Endodermal cell (in vitro differentiated cells): ENCODE results near the gene PRPF19. TPM values are rescaled to one million over a fixed set of nuclear protein-coding genes. Genes with fewer than 3 reads are reported as not detected.

Experiments used
- DNase-seq: peaks from one replicate; pipeline ENCODE4 v3.0.0-alpha.2; 2017
- H3K27ac ChIP-seq: 2 replicates; pipeline ENCODE4 v1.5.1; 2013; ENCODE audit warnings: mild to moderate bottlenecking, low read depth, low read length, moderate library complexity
- H3K27me3 ChIP-seq: 2 replicates; pipeline ENCODE4 v1.6.1; 2013; ENCODE audit warnings: mild to moderate bottlenecking, low read length, moderate library complexity; ENCODE audit not compliant: insufficient read depth, control insufficient read depth, poor library complexity, severe bottlenecking
- H3K36me3 ChIP-seq: 2 replicates; pipeline ENCODE4 v1.7.0; 2013; ENCODE audit warnings: mild to moderate bottlenecking, low read length, moderate library complexity; ENCODE audit not compliant: control insufficient read depth, insufficient read depth
- H3K4me1 ChIP-seq: one replicate; pipeline ENCODE4 v1.7.0; 2013; ENCODE audit warnings: low read length; ENCODE audit not compliant: control insufficient read depth, insufficient read depth
- H3K4me3 ChIP-seq: 2 replicates; pipeline ENCODE4 v1.5.1; 2013; ENCODE audit warnings: mild to moderate bottlenecking, low read length, moderate library complexity
- H3K9ac ChIP-seq: 2 replicates; pipeline ENCODE4 v1.6.1; 2013; ENCODE audit warnings: mild to moderate bottlenecking, low read length, moderate library complexity; ENCODE audit not compliant: poor library complexity, severe bottlenecking; ENCODE audit errors: extremely low read depth
- H3K9me3 ChIP-seq: 2 replicates; pipeline ENCODE4 v1.6.1; 2013; ENCODE audit warnings: mild to moderate bottlenecking, low read length, moderate library complexity; ENCODE audit not compliant: control insufficient read depth
- H3K27ac Mint-ChIP-seq: 2 replicates; pipeline ENCODE4 v1.8.0; 2020; ENCODE audit warnings: mixed read lengths
- H3K27me3 Mint-ChIP-seq: 2 replicates; pipeline ENCODE4 v1.8.0; 2021; ENCODE audit warnings: mild to moderate bottlenecking, mixed read lengths; ENCODE audit not compliant: insufficient read depth
- H3K36me3 Mint-ChIP-seq: 2 replicates; pipeline ENCODE4 v1.8.0; 2020; ENCODE audit warnings: low read depth, mixed read lengths
- H3K4me1 Mint-ChIP-seq: 2 replicates; pipeline ENCODE4 v1.8.0; 2020; ENCODE audit warnings: mixed read lengths
- H3K4me3 Mint-ChIP-seq: 2 replicates; pipeline ENCODE4 v1.8.0; 2020; ENCODE audit warnings: mild to moderate bottlenecking, moderate library complexity, mixed read lengths
- H3K9me3 Mint-ChIP-seq: 2 replicates; pipeline ENCODE4 v1.8.0; 2020; ENCODE audit warnings: mild to moderate bottlenecking, mixed read lengths
- WGBS, 2 experiments: methylation state at CpG; one replicate each; pipeline versions ENCODE4 v1.1.5 to v1.1.7; 2013; ENCODE audit warnings: missing lambda C conversion rate in 2 of 2, mixed read lengths in 1 of 2; ENCODE audit not compliant: insufficient coverage in 1 of 2, insufficient read length in 1 of 2; 5-methylcytosine and 5-hydroxymethylcytosine counted together
- total RNA-seq, 2 donors: library from RNA; stranded (reverse); fragmentation: NEBNext Ultra II Directional in 1 of 2; extraction: Animal tissue kit (Norgen Biotek cat#: 25700) in 1 of 2; gene quantifications; 2 replicates in 1 of 2; 3 replicates in 1 of 2; pipeline ENCODE4 v1.2.1, GENCODE V29; 2021
- TF ChIP-seq, protein P1 (sequence below): fragments of 200-600 bp; sonication (generic); conservative IDR thresholded peaks from 2 replicates; pipeline ENCODE4 v1.5.0; 2021; ENCODE audit warnings: antibody characterized with exemption, mild to moderate bottlenecking

The PRPF19 gene
- total RNA-seq, 2 donors from 2014 or later = 106 to 109 TPM

DNA sequence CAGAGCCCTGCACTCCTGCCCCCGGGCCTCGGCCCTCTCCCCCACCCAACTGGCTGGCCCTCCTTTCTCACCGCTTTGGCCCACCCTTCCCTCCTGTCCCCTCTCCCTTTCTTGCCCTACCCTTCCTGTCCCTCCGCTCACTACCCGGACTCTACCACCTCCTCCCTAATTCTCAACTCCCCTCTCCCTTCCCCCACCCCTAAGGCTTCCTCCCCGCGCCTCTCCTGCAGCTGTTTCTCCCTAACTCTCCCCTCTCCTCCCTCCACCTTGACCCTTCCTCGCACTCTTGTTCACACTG is 45.2 kb upstream of the PRPF19 start:
- H3K36me3 Mint-ChIP-seq = no peaks in the 10 kb centered on the region
- WGBS, 2 experiments = 15 to 25% methylated on average over 4 to 8 of the region's 8 CpGs
- no peaks in the 10 kb centered on the region for H3K9me3 Mint-ChIP-seq
- TF ChIP-seq, protein P1, sequence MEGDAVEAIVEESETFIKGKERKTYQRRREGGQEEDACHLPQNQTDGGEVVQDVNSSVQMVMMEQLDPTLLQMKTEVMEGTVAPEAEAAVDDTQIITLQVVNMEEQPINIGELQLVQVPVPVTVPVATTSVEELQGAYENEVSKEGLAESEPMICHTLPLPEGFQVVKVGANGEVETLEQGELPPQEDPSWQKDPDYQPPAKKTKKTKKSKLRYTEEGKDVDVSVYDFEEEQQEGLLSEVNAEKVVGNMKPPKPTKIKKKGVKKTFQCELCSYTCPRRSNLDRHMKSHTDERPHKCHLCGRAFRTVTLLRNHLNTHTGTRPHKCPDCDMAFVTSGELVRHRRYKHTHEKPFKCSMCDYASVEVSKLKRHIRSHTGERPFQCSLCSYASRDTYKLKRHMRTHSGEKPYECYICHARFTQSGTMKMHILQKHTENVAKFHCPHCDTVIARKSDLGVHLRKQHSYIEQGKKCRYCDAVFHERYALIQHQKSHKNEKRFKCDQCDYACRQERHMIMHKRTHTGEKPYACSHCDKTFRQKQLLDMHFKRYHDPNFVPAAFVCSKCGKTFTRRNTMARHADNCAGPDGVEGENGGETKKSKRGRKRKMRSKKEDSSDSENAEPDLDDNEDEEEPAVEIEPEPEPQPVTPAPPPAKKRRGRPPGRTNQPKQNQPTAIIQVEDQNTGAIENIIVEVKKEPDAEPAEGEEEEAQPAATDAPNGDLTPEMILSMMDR = no peak
- H3K4me3 ChIP-seq = no peak overlapping the region
- H3K27ac Mint-ChIP-seq = no peak overlapping the region
- no peak overlapping the region for H3K27ac ChIP-seq
- H3K4me3 Mint-ChIP-seq = peak overlapping the region; percentile 41
- no peaks in the 10 kb centered on the region for H3K4me1 Mint-ChIP-seq
- H3K4me1 ChIP-seq = no peaks in the 10 kb centered on the region
- peaks cover 55% of the 10 kb centered on the region for H3K27me3 ChIP-seq
- no peaks in the 10 kb centered on the region for H3K9me3 ChIP-seq
- H3K36me3 ChIP-seq = no peaks in the 10 kb centered on the region
- no peak overlapping the region for H3K9ac ChIP-seq
- H3K27me3 Mint-ChIP-seq = peaks cover 60% of the 10 kb centered on the region
- no peak for DNase-seq

DNA sequence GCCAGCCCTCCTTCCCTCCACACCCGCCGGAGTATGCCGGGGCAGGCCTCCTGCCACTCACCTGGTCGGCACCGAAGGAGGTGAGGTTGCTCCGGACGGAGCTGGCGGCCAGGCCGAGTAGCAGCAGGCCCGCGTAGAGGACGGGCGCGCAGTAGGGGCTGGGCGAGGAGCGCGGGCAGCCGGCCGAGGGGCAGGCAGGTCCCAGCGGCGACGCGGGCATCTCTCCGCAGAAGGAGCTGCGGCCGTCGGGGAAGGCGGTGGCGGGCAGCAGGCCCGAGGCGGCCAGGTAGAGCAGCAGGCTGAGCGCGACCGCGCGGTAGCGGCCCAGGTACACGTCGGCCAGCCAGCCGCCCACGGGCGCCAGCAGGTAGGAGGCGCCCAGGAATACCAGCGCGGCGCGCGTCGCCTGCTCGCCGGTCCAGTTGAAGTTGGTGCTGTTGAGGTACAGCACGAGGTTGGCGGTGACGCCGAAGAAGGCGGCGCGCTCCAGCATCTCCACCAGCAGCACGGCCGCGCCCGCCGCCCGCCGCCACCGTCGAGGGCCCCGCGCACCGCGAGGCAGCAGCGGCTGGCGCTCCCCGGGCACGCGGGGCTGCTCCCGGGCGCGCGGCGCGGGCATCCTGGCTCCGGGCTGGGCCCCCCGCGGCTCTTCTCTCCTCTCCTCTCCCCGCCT is 44.7 kb upstream of the PRPF19 start:
- H3K4me1 ChIP-seq = no peaks in the 10 kb centered on the region
- Mint-ChIP-seq H3K27ac (no peak overlapping the region), H3K4me3 (peak overlapping the region; percentile 41), H3K36me3 (no peaks in the 10 kb centered on the region), H3K27me3 (peaks cover 61% of the 10 kb centered on the region), H3K4me1 (no peaks in the 10 kb centered on the region), H3K9me3 (no peaks in the 10 kb centered on the region)
- H3K4me3 ChIP-seq = no peak overlapping the region
- WGBS, 2 experiments = 6 to 16% methylated on average over 23 to 86 of the region's 86 CpGs
- H3K36me3 ChIP-seq = no peaks in the 10 kb centered on the region
- TF ChIP-seq, protein P1 = no peak
- H3K9me3 ChIP-seq = no peaks in the 10 kb centered on the region
- peaks cover 59% of the 10 kb centered on the region for H3K27me3 ChIP-seq
- peak; percentile 80 for DNase-seq
- no peak overlapping the region for H3K27ac ChIP-seq
- no peak overlapping the region for H3K9ac ChIP-seq

DNA sequence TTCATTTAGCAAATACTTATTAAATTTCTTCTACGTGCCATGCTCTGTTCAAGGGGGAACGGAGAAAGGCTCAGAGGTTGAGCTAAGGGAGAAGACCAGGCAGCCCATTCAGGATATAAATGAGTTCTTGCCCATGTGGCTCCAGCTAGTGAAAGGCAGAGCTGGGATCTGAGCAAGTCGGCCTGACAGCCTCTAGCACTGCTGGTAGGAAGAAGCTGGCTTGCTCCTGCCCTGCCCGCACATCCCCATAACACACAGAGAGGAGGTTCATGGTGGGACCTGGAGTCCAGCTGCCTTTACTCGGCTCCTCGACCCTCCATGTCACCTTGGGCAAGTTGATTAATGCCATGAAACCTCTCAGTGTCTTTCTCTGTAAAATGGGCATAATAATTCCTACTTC is 43.6 kb upstream of the PRPF19 start:
- no peak overlapping the region for H3K4me3 ChIP-seq
- H3K9me3 ChIP-seq = no peaks in the 10 kb centered on the region
- no peaks in the 10 kb centered on the region for H3K9me3 Mint-ChIP-seq
- no peaks in the 10 kb centered on the region for H3K4me1 Mint-ChIP-seq
- WGBS, 2 experiments = 94% methylated on average over 3 to 6 of the region's 6 CpGs
- H3K4me3 Mint-ChIP-seq = no peak overlapping the region
- H3K27ac ChIP-seq = no peak overlapping the region
- no peak overlapping the region for H3K27ac Mint-ChIP-seq
- no peaks in the 10 kb centered on the region for H3K4me1 ChIP-seq
- no peaks in the 10 kb centered on the region for H3K36me3 ChIP-seq
- H3K27me3 ChIP-seq = peaks cover 59% of the 10 kb centered on the region
- DNase-seq = no peak
- TF ChIP-seq, protein P1 = no peak
- no peaks in the 10 kb centered on the region for H3K36me3 Mint-ChIP-seq
- peaks cover 69% of the 10 kb centered on the region for H3K27me3 Mint-ChIP-seq
- H3K9ac ChIP-seq = no peak overlapping the region
